HEK293T (cell line): Measurements from ENCODE around the gene GAK.

ENCODE experiments used
- BHLHE40 ChIP-seq: fragments of 450-650 bp; IDR thresholded peaks from 2 replicates; pipeline ENCODE4 v1.6.1; 2016; ENCODE audit warnings: mild to moderate bottlenecking, moderate library complexity, borderline replicate concordance
- ELF4 ChIP-seq: fragments of 450-650 bp; IDR thresholded peaks from 2 replicates; pipeline ENCODE4 v1.6.1; 2017; ENCODE audit warnings: antibody characterized with exemption
- FOXA1 ChIP-seq: fragments of 450-650 bp; IDR thresholded peaks from 2 replicates; pipeline ENCODE4 v1.6.1; 2016; ENCODE audit warnings: mild to moderate bottlenecking
- FOXK2 ChIP-seq: fragments of 450-650 bp; IDR thresholded peaks from 2 replicates; pipeline ENCODE4 v1.6.1; 2016; ENCODE audit warnings: mild to moderate bottlenecking
- FOXM1 ChIP-seq: fragments of 450-650 bp; IDR thresholded peaks from 2 replicates; pipeline ENCODE4 v1.6.1; 2017; ENCODE audit warnings: mild to moderate bottlenecking, borderline replicate concordance
- HDGF ChIP-seq: fragments of 450-650 bp; IDR thresholded peaks from 2 replicates; pipeline ENCODE4 v1.6.1; 2017; ENCODE audit warnings: antibody characterized with exemption, borderline replicate concordance
- L3MBTL2 ChIP-seq: fragments of 450-650 bp; conservative IDR thresholded peaks from 2 replicates; pipeline ENCODE4 v1.6.1; 2016; ENCODE audit warnings: mild to moderate bottlenecking
- LEF1 ChIP-seq: fragments of 450-650 bp; IDR thresholded peaks from 2 replicates; pipeline ENCODE4 v1.6.1; 2017; ENCODE audit warnings: mild to moderate bottlenecking, borderline replicate concordance
- NFRKB ChIP-seq: fragments of 450-650 bp; IDR thresholded peaks from 2 replicates; pipeline ENCODE4 v1.6.1; 2016; ENCODE audit warnings: mild to moderate bottlenecking, moderate library complexity
- SP1 ChIP-seq: fragments of 450-650 bp; IDR thresholded peaks from 2 replicates; pipeline ENCODE4 v1.6.1; 2017
- TARDBP ChIP-seq: fragments of 450-650 bp; IDR thresholded peaks from 2 replicates; pipeline ENCODE4 v1.6.1; 2016
- ZNF384 ChIP-seq: fragments of 450-650 bp; IDR thresholded peaks from 2 replicates; pipeline ENCODE4 v1.6.1; 2016
- TF ChIP-seq, protein P1 (sequence below): fragments of 450-650 bp; IDR thresholded peaks from 2 replicates; pipeline ENCODE4 v1.6.1; 2016

GRCh38 chr4:880684-881405 is 51.3 kb downstream of the GAK start:
- no peak for TF ChIP-seq FOXM1
- TF ChIP-seq SP1 = no peak
- no peak for TF ChIP-seq BHLHE40
- no peak for TF ChIP-seq ELF4
- no peak for TF ChIP-seq FOXK2
- no peak for TF ChIP-seq NFRKB
- TF ChIP-seq TARDBP = no peak
- TF ChIP-seq, protein P1, sequence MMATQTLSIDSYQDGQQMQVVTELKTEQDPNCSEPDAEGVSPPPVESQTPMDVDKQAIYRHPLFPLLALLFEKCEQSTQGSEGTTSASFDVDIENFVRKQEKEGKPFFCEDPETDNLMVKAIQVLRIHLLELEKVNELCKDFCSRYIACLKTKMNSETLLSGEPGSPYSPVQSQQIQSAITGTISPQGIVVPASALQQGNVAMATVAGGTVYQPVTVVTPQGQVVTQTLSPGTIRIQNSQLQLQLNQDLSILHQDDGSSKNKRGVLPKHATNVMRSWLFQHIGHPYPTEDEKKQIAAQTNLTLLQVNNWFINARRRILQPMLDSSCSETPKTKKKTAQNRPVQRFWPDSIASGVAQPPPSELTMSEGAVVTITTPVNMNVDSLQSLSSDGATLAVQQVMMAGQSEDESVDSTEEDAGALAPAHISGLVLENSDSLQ = no peak
- no peak for TF ChIP-seq L3MBTL2
- TF ChIP-seq FOXA1 = no peak
- no peak for TF ChIP-seq LEF1
- no peak for TF ChIP-seq HDGF
- TF ChIP-seq ZNF384 = no peak
